ENCODE measurements around the gene INSIG1. TPM values are rescaled to one million over a fixed set of nuclear protein-coding genes. Genes with fewer than 3 reads are reported as not detected.
A peak's percentile ranks its signal among the peaks of the same experiment; 100 is the strongest.

Gene INSIG1
- total and polyA plus RNA-seq, 4 donors = 54.2 to 264 (median 119) TPM

DNA sequence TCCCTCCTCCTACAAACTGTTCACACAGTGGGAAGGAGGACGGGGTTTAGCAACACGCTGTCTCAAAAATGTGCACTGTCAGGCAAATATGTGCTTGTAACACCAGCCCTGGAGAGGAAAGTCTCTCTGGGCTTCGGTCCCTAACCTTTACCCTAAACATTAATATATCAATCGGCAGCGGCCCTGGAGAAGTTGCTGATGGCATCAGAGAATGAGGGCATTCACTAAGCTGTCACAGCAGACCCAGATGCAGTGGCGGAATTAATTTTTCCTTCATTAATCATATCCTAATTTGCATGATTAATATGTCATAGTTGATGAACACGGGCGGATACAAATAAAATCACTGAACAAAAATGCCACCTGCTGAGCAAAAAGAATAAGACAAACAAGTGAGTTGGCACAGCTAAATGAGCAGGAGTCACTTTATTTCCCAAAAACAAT is 45.2 kb upstream of the INSIG1 start:
- Histone ChIP-seq H3K4me3 (no peak overlapping the region), H3K27me3 (ENCODE audit: control insufficient read depth in 3 of 3, insufficient read depth in 3 of 3, low read length in 2 of 3) (no peaks in the 10 kb centered on the region), H3K4me1 (ENCODE audit: control insufficient read depth in 5 of 5, insufficient read depth in 5 of 5, low read length in 5 of 5) (peaks cover 0 to 6% (median 0%) of the 10 kb centered on the region in 5 donors), H3K27ac (ENCODE audit: low read depth in 1 of 2, low read length in 1 of 2) (no peak overlapping the region), H3K9me3 (ENCODE audit: control insufficient read depth in 4 of 4, insufficient read depth in 3 of 4, low read length in 3 of 4) (no peaks in the 10 kb centered on the region), H3K9ac (ENCODE audit: insufficient read depth in 1 of 2, low read length in 2 of 2) (no peak overlapping the region), H3K36me3 (ENCODE audit: control insufficient read depth in 4 of 4, insufficient read depth in 4 of 4, low read length in 4 of 4) (no peaks in the 10 kb centered on the region)
- ATAC-seq (ENCODE audit: insufficient read depth, low FRiP score) (peak; percentile 42), DNase-seq (peak; percentile 21 to 59 (median 24))
- TF ChIP-seq, protein P1, sequence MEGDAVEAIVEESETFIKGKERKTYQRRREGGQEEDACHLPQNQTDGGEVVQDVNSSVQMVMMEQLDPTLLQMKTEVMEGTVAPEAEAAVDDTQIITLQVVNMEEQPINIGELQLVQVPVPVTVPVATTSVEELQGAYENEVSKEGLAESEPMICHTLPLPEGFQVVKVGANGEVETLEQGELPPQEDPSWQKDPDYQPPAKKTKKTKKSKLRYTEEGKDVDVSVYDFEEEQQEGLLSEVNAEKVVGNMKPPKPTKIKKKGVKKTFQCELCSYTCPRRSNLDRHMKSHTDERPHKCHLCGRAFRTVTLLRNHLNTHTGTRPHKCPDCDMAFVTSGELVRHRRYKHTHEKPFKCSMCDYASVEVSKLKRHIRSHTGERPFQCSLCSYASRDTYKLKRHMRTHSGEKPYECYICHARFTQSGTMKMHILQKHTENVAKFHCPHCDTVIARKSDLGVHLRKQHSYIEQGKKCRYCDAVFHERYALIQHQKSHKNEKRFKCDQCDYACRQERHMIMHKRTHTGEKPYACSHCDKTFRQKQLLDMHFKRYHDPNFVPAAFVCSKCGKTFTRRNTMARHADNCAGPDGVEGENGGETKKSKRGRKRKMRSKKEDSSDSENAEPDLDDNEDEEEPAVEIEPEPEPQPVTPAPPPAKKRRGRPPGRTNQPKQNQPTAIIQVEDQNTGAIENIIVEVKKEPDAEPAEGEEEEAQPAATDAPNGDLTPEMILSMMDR (IDR thresholded peaks at IDR 0.05; ENCODE audit: control extremely low read depth, extremely low read depth) = no peak
- 60 to 83% methylated on average over 8 of the region's 8 CpGs for WGBS, 2 donors

DNA sequence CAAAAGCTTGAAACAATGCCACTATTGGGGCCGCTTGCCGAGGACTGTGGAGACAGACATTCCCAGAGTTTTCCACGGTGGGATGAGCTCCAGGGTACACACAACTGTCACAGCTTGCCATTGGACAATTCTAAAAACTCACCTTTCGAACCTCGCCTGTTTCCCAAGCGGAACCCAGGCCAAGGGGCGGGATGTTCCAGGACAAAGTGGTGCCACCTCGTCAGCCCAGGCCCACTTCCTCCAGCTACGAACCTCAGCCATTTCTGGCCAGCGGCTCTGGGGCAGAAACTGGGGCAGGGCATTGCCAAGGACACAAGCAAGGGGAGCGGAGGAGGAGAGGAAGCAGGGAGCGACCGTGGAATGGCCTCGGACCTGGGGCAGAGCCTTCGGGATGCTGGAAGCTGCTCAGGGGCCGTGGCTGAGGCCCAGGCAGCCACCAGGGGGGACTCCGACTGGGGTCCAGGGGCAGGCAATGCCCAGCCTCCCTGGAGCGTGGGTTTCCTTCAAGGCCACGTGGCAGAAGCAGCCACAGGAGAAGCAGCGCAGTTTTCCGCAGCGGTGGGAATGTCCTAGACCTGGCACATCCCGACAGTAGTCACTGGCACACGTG is 44.7 kb upstream of the INSIG1 start:
- H3K4me1 ChIP-seq (ENCODE audit: control insufficient read depth in 5 of 5, insufficient read depth in 5 of 5, low read length in 5 of 5) = peaks cover 0 to 6% (median 0%) of the 10 kb centered on the region in 5 donors
- H3K36me3 ChIP-seq (ENCODE audit: control insufficient read depth in 4 of 4, insufficient read depth in 4 of 4, low read length in 4 of 4) = no peaks in the 10 kb centered on the region
- no peak for DNase-seq
- no peak overlapping the region for H3K4me3 ChIP-seq
- no peaks in the 10 kb centered on the region for H3K27me3 ChIP-seq (ENCODE audit: control insufficient read depth in 3 of 3, insufficient read depth in 3 of 3, low read length in 2 of 3)
- H3K9me3 ChIP-seq (ENCODE audit: control insufficient read depth in 4 of 4, insufficient read depth in 3 of 4, low read length in 3 of 4) = no peaks in the 10 kb centered on the region
- H3K9ac ChIP-seq (ENCODE audit: insufficient read depth in 1 of 2, low read length in 2 of 2) = no peak overlapping the region
- ATAC-seq (ENCODE audit: insufficient read depth, low FRiP score) = no peak
- WGBS, 2 donors = 79 to 86% methylated on average over 24 of the region's 24 CpGs
- H3K27ac ChIP-seq (ENCODE audit: low read depth in 1 of 2, low read length in 1 of 2) = no peak overlapping the region
- TF ChIP-seq, protein P1 (IDR thresholded peaks at IDR 0.05; ENCODE audit: control extremely low read depth, extremely low read depth) = no peak

DNA sequence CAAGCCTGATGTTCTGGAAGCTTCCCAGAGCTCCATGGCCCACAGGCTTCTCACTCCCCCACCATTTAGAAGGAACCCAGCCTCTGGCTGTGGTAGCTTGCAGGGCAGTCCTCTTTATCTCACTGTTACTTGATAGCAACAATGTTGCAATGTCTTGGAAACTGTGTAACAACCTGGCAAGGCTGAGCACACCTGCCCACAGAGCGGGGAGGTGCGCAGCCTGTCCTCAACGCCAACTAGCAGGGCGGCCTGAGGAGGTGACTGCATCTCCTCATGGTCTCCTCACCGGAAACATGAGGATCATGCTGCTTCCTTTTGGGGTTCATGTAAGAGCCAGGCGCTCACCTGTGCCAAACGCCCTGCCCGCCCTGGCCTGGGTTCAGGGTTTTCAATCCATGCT is 43.7 kb upstream of the INSIG1 start:
- Histone ChIP-seq H3K9ac (ENCODE audit: insufficient read depth in 1 of 2, low read length in 2 of 2) (no peak overlapping the region), H3K27me3 (ENCODE audit: control insufficient read depth in 3 of 3, insufficient read depth in 3 of 3, low read length in 2 of 3) (no peaks in the 10 kb centered on the region), H3K27ac (ENCODE audit: low read depth in 1 of 2, low read length in 1 of 2) (no peak overlapping the region), H3K9me3 (ENCODE audit: control insufficient read depth in 4 of 4, insufficient read depth in 3 of 4, low read length in 3 of 4) (no peaks in the 10 kb centered on the region), H3K36me3 (ENCODE audit: control insufficient read depth in 4 of 4, insufficient read depth in 4 of 4, low read length in 4 of 4) (no peaks in the 10 kb centered on the region), H3K4me1 (ENCODE audit: control insufficient read depth in 5 of 5, insufficient read depth in 5 of 5, low read length in 5 of 5) (peaks cover 0 to 6% (median 0%) of the 10 kb centered on the region in 5 donors), H3K4me3 (no peak overlapping the region)
- TF ChIP-seq, protein P1 (IDR thresholded peaks at IDR 0.05; ENCODE audit: control extremely low read depth, extremely low read depth) = no peak
- ATAC-seq (ENCODE audit: insufficient read depth, low FRiP score) (no peak), DNase-seq (no peak)
- WGBS, 2 donors = 91% methylated on average over 8 of the region's 8 CpGs

DNA sequence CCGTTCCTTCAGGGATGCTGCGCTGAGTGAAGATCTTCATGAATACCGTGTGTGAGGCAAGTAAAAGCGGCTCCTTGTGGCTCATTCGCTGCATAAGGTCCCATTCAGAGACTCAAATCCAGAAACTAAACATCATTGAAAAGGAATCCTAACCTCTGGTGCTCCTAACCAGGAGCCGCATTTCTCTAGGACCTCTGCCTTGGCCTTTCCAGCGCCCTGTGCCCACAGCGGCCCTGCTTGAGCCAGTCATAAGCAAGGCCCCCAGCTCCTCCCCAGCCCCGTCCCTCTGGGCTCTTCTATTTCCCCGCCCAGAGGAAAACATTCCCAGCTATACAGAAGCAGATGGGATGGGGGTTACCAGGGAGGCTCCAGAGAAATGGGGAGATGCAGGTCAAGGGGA is 42.6 kb upstream of the INSIG1 start:
- no peak for ATAC-seq (ENCODE audit: insufficient read depth, low FRiP score)
- no peak overlapping the region for H3K4me3 ChIP-seq
- peaks cover 0 to 6% (median 0%) of the 10 kb centered on the region in 5 donors for H3K4me1 ChIP-seq (ENCODE audit: control insufficient read depth in 5 of 5, insufficient read depth in 5 of 5, low read length in 5 of 5)
- no peak for DNase-seq
- no peaks in the 10 kb centered on the region for H3K9me3 ChIP-seq (ENCODE audit: control insufficient read depth in 4 of 4, insufficient read depth in 3 of 4, low read length in 3 of 4)
- no peaks in the 10 kb centered on the region for H3K36me3 ChIP-seq (ENCODE audit: control insufficient read depth in 4 of 4, insufficient read depth in 4 of 4, low read length in 4 of 4)
- TF ChIP-seq, protein P1 (IDR thresholded peaks at IDR 0.05; ENCODE audit: control extremely low read depth, extremely low read depth) = no peak
- no peaks in the 10 kb centered on the region for H3K27me3 ChIP-seq (ENCODE audit: control insufficient read depth in 3 of 3, insufficient read depth in 3 of 3, low read length in 2 of 3)
- H3K9ac ChIP-seq (ENCODE audit: insufficient read depth in 1 of 2, low read length in 2 of 2) = no peak overlapping the region
- WGBS, 2 donors = 94 to 95% methylated on average over 10 of the region's 10 CpGs
- no peak overlapping the region for H3K27ac ChIP-seq (ENCODE audit: low read depth in 1 of 2, low read length in 1 of 2)
